ENCODE data around the gene SLC25A21. TPM values are rescaled to one million over a fixed set of nuclear protein-coding genes. Genes with fewer than 3 reads are reported as not detected.

Gene SLC25A21
- total and polyA plus RNA-seq, 2 experiments from 2014 or later = 10.6 to 12.1 TPM

DNA sequence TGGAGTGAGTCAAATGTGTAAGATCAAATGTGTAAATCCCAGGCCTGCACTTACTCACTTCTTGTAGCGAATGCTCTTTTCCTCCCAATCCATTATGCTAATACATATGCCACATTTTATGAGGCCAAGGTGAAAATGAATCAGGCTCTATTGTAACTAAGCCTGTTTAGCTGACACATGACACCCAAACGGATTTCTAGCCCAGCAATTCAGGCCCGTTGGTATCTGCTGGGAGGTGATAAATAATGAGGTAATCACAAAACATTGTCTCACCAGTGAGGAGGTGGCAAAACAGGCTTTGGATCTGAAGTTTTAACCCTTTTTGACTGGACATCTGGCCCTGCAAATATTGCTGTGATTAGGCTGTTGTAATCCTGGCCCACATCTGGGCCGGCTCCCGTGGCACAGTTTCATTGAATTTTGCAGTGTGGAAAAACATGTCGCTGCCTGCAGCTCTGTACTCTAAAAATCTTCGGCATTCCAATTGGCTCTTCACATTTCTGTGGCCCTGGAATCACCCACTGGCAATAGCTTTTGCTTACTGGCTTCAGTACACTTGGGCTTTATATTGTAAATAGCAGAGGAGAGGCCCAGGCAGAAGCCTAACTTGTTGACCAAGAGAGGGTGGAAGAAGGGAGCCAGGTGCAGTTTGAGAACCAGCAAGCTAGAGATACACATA, 404.7 kb downstream of the SLC25A21 start (continued):
- TF ChIP-seq, protein P1, sequence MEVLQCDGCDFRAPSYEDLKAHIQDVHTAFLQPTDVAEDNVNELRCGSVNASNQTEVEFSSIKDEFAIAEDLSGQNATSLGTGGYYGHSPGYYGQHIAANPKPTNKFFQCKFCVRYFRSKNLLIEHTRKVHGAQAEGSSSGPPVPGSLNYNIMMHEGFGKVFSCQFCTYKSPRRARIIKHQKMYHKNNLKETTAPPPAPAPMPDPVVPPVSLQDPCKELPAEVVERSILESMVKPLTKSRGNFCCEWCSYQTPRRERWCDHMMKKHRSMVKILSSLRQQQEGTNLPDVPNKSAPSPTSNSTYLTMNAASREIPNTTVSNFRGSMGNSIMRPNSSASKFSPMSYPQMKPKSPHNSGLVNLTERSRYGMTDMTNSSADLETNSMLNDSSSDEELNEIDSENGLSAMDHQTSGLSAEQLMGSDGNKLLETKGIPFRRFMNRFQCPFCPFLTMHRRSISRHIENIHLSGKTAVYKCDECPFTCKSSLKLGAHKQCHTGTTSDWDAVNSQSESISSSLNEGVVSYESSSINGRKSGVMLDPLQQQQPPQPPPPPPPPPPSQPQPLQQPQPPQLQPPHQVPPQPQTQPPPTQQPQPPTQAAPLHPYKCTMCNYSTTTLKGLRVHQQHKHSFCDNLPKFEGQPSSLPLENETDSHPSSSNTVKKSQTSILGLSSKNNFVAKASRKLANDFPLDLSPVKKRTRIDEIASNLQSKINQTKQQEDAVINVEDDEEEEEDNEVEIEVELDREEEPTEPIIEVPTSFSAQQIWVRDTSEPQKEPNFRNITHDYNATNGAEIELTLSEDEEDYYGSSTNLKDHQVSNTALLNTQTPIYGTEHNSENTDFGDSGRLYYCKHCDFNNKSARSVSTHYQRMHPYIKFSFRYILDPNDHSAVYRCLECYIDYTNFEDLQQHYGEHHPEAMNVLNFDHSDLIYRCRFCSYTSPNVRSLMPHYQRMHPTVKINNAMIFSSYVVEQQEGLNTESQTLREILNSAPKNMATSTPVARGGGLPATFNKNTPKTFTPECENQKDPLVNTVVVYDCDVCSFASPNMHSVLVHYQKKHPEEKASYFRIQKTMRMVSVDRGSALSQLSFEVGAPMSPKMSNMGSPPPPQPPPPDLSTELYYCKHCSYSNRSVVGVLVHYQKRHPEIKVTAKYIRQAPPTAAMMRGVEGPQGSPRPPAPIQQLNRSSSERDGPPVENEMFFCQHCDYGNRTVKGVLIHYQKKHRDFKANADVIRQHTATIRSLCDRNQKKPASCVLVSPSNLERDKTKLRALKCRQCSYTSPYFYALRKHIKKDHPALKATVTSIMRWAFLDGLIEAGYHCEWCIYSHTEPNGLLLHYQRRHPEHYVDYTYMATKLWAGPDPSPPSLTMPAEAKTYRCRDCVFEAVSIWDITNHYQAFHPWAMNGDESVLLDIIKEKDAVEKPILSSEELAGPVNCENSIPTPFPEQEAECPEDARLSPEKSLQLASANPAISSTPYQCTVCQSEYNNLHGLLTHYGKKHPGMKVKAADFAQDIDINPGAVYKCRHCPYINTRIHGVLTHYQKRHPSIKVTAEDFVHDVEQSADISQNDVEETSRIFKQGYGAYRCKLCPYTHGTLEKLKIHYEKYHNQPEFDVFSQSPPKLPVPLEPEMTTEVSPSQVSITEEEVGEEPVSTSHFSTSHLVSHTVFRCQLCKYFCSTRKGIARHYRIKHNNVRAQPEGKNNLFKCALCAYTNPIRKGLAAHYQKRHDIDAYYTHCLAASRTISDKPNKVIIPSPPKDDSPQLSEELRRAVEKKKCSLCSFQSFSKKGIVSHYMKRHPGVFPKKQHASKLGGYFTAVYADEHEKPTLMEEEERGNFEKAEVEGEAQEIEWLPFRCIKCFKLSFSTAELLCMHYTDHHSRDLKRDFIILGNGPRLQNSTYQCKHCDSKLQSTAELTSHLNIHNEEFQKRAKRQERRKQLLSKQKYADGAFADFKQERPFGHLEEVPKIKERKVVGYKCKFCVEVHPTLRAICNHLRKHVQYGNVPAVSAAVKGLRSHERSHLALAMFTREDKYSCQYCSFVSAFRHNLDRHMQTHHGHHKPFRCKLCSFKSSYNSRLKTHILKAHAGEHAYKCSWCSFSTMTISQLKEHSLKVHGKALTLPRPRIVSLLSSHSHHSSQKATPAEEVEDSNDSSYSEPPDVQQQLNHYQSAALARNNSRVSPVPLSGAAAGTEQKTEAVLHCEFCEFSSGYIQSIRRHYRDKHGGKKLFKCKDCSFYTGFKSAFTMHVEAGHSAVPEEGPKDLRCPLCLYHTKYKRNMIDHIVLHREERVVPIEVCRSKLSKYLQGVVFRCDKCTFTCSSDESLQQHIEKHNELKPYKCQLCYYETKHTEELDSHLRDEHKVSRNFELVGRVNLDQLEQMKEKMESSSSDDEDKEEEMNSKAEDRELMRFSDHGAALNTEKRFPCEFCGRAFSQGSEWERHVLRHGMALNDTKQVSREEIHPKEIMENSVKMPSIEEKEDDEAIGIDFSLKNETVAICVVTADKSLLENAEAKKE (CRISPR knock-in tag; IDR thresholded peaks at IDR 0.05) = no peak

DNA sequence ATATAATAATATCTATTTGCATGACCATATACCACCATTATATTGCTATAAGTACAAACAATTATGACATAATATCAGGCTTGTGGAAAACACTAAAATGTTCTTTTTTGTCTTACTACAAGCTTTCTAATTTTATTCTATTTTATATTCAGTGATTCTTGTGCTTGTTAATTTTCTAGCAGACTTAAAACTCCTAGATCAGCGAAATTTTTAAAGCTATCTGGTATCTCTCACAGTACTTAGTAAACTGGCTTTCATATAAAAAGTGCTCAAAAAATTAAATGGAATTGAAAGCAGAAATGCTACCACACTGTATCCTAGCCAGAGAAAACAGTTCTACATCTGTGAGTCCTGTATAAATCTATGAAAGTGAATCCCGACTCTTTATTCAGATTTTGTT, 405.4 kb downstream of the SLC25A21 start:
- no peak overlapping the region for H2AFZ ChIP-seq
- no peak overlapping the region for H3K4me2 ChIP-seq
- H3K9me2 ChIP-seq (ENCODE audit: insufficient read depth) = peaks cover 10% of the 10 kb centered on the region
- H3K27ac ChIP-seq (ENCODE audit: low read depth) = no peak overlapping the region
- Mint-ChIP-seq H3K27ac (peak overlapping the region; percentile 93), H3K36me3 (ENCODE audit: low read depth) (no peaks in the 10 kb centered on the region), H3K4me3 (no peak overlapping the region), H3K4me1 (peaks cover 30% of the 10 kb centered on the region), H3K9me3 (no peaks in the 10 kb centered on the region), H3K27me3 (ENCODE audit: insufficient read depth, low read depth, poor library complexity) (peaks cover 4% of the 10 kb centered on the region)
- H3K79me2 ChIP-seq (replicated peaks; ENCODE audit: insufficient read depth) = no peaks in the 10 kb centered on the region
- no peak for TF ChIP-seq JUNB (IDR thresholded peaks at IDR 0.05; ENCODE audit: unreplicated experiment)
- no peak for TF ChIP-seq ZNF114 (CRISPR knock-in tag; IDR thresholded peaks at IDR 0.05)
- TF ChIP-seq CREB1 (CRISPR knock-in tag; IDR thresholded peaks at IDR 0.05; ENCODE audit: low read depth) = no peak
- DNase-seq (ENCODE audit: low spot score) (no peak), ATAC-seq (no peak)
- H4K20me1 ChIP-seq (replicated peaks; ENCODE audit: insufficient read depth) = no peaks in the 10 kb centered on the region
- H3K27me3 ChIP-seq (ENCODE audit: insufficient read depth) = no peaks in the 10 kb centered on the region
- peaks cover 7% of the 10 kb centered on the region for H3K4me1 ChIP-seq (ENCODE audit: insufficient read depth)
- H3K36me3 ChIP-seq (ENCODE audit: insufficient read depth) = no peaks in the 10 kb centered on the region
- no peak overlapping the region for H3K4me3 ChIP-seq
- no peaks in the 10 kb centered on the region for H3F3A ChIP-seq (replicated peaks; ENCODE audit: low read depth)

Measured in GM23338 (cell line).